Activated CD8-positive, alpha-beta T cell treated with anti-CD3 and anti-CD28 coated beads for 36 hours (primary cell): ENCODE data around the gene NLGN2. TPM values are rescaled to one million over a fixed set of nuclear protein-coding genes. Genes with fewer than 3 reads are reported as not detected.

Source experiments
- ATAC-seq: fragments of 200-7000 bp; cut with Tn5 transposase; one replicate; pipeline ENCODE4 v1.10.0; 2021; ENCODE audit warnings: mild to moderate bottlenecking, moderate library complexity
- CTCF ChIA-PET: fragments of 350-600 bp; sonication (Branson Sonifier 250); formaldehyde crosslinking; loops from one replicate; lab custom pipeline; 2021; ENCODE audit warnings: antibody characterized with exemption; lab: Charles Lee
- POLR2A ChIA-PET: fragments of 350-600 bp; sonication (Branson Sonifier 250); formaldehyde crosslinking; loops from one replicate; lab custom pipeline; 2021; ENCODE audit warnings: antibody characterized with exemption; lab: Charles Lee
- DNase-seq: peaks from one replicate; pipeline ENCODE4 v3.0.0-alpha.2; 2020
- H3K27ac Mint-ChIP-seq: one replicate; pipeline ENCODE4 v1.8.0; 2021; ENCODE audit warnings: mild to moderate bottlenecking, mixed read lengths
- H3K27me3 Mint-ChIP-seq: one replicate; pipeline ENCODE4 v1.8.0; 2021; ENCODE audit warnings: mixed read lengths
- H3K36me3 Mint-ChIP-seq: one replicate; pipeline ENCODE4 v1.8.0; 2021; ENCODE audit warnings: low read depth, mixed read lengths
- H3K4me1 Mint-ChIP-seq: one replicate; pipeline ENCODE4 v1.8.0; 2021; ENCODE audit warnings: low read depth, mixed read lengths
- H3K4me3 Mint-ChIP-seq: one replicate; pipeline ENCODE4 v1.8.0; 2021; ENCODE audit warnings: mild to moderate bottlenecking, moderate library complexity, mixed read lengths
- H3K9me3 Mint-ChIP-seq: one replicate; pipeline ENCODE4 v1.8.0; 2021; ENCODE audit warnings: mixed read lengths
- intact Hi-C: fragments of 100-400 bp; cut with micrococcal nuclease; formaldehyde crosslinking; loops from one replicate; pipeline ENCODE4 v1.10.0; 2022
- total RNA-seq, 2 experiments: library from RNA; stranded (reverse); gene quantifications; one replicate each; pipeline ENCODE4 v1.2.3, GENCODE V29; 2021
- TF ChIP-seq, protein P1 (sequence below): fragments of 200-600 bp; IDR thresholded peaks from one replicate; pipeline ENCODE4 v1.8.0; 2022; ENCODE audit warnings: antibody characterized with exemption, mild to moderate bottlenecking

The NLGN2 gene
- total RNA-seq, 2 experiments from 2014 or later, result 9.4 to 10.9 TPM

DNA sequence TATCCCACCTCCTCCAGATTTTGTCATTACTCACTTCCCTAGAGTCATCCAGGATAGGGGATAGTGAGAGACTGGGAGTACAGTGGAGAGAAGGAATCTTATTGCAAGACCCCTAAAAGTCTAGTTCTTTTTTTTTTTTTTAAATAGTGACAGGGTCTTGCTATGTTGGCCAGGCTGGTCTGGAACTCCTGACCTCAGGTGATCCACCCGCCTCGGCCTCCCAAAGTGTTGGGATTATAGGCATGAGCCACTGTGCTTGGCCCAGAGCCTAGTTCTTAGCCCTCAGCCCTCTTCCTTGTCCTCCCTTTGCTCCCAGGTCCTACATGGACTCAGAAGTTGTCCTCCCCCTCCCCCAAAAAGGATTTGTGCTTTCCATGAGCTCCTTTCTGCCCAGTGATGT, 34.5 kb downstream of the NLGN2 start:
- Mint-ChIP-seq H3K36me3 (peaks cover 19% of the 10 kb centered on the region), H3K4me3 (no peak overlapping the region), H3K4me1 (peaks cover 39% of the 10 kb centered on the region), H3K9me3 (no peaks in the 10 kb centered on the region), H3K27me3 (peaks cover 61% of the 10 kb centered on the region), H3K27ac (no peak overlapping the region)
- intact Hi-C loops, result no loop called here
- DNase-seq (no peak), ATAC-seq (no peak)
- TF ChIP-seq, protein P1, sequence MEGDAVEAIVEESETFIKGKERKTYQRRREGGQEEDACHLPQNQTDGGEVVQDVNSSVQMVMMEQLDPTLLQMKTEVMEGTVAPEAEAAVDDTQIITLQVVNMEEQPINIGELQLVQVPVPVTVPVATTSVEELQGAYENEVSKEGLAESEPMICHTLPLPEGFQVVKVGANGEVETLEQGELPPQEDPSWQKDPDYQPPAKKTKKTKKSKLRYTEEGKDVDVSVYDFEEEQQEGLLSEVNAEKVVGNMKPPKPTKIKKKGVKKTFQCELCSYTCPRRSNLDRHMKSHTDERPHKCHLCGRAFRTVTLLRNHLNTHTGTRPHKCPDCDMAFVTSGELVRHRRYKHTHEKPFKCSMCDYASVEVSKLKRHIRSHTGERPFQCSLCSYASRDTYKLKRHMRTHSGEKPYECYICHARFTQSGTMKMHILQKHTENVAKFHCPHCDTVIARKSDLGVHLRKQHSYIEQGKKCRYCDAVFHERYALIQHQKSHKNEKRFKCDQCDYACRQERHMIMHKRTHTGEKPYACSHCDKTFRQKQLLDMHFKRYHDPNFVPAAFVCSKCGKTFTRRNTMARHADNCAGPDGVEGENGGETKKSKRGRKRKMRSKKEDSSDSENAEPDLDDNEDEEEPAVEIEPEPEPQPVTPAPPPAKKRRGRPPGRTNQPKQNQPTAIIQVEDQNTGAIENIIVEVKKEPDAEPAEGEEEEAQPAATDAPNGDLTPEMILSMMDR, result no peak
- CTCF ChIA-PET, result interaction anchor here (1.0 to 1.8 kb wide), 4 partner anchors 10 to 119 kb away, joined by 3 to 13 read pairs (median 4); partner anchors contain the start of genes NEURL4 and SENP3
- POLR2A ChIA-PET, result interaction anchor here (1.9 to 8.8 kb wide), 4 partner anchors 12 to 43 kb away, joined by 10 to 83 read pairs (median 36); partner anchors contain the start of genes POLR2A and ZBTB4

DNA sequence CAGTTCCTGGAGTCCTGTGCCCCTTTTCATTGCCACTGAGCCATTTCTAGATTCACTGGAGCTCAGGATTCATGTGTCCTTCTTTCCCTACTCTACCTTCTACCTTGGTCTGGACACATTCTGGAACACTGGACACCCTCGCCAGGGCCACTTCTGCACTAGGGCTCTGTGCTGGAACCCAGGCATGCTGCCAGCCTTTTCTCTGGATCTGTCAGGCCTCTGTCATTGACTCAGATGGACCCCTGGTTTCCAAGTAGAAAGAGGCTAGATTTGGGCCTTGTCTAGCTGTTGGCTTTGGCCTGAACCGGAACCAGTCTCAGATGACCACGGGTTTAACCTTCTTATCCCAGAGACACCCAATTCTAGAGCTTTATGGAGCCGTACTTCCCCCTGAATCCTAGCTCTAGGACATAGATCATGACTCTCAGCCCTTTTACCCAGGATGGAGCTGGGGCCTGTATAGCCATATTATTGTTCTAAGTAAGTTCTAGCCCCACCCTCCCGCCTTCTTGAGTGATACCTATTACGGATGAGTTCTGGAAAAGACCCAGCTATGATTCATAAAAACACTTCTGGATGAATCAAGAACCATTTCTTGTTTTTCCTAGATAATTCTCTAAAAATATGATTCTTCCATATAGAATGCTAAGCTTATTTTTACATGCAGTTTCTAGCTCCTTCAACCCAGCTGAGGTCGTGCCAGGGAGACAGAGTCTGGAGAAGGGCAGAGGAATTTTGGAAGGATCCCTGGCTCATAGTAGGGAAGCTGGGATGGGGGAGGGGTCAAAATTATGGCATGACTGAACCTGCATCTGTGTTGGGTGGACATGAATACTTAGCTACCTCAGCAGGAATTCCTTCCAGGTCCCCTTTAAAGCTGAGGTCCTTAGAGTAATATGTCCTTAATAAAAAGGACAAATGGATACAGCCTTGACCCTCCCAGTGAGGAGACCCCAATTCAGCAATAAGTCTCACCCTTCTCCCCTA, 36.1 kb downstream of the NLGN2 start:
- Mint-ChIP-seq H3K27me3 (peaks cover 62% of the 10 kb centered on the region), H3K4me3 (no peak overlapping the region), H3K27ac (no peak overlapping the region), H3K9me3 (no peaks in the 10 kb centered on the region), H3K4me1 (peaks cover 29% of the 10 kb centered on the region), H3K36me3 (peaks cover 17% of the 10 kb centered on the region)
- ChIA-PET CTCF (interaction anchor here (0.8 to 4.0 kb wide), 8 partner anchors 8 to 148 kb away, joined by 3 to 23 read pairs (median 4); partner anchors contain the start of genes SENP3, TMEM102 and ZBTB4), POLR2A (interaction anchor here (0.9 to 6.8 kb wide), 9 partner anchors 8 to 146 kb away, joined by 3 to 53 read pairs (median 4); partner anchors contain the start of genes PLSCR3, POLR2A and SOX15)
- ATAC-seq, result no peak
- intact Hi-C loops, result no loop called here
- TF ChIP-seq, protein P1, result no peak
- DNase-seq, result no peak

DNA sequence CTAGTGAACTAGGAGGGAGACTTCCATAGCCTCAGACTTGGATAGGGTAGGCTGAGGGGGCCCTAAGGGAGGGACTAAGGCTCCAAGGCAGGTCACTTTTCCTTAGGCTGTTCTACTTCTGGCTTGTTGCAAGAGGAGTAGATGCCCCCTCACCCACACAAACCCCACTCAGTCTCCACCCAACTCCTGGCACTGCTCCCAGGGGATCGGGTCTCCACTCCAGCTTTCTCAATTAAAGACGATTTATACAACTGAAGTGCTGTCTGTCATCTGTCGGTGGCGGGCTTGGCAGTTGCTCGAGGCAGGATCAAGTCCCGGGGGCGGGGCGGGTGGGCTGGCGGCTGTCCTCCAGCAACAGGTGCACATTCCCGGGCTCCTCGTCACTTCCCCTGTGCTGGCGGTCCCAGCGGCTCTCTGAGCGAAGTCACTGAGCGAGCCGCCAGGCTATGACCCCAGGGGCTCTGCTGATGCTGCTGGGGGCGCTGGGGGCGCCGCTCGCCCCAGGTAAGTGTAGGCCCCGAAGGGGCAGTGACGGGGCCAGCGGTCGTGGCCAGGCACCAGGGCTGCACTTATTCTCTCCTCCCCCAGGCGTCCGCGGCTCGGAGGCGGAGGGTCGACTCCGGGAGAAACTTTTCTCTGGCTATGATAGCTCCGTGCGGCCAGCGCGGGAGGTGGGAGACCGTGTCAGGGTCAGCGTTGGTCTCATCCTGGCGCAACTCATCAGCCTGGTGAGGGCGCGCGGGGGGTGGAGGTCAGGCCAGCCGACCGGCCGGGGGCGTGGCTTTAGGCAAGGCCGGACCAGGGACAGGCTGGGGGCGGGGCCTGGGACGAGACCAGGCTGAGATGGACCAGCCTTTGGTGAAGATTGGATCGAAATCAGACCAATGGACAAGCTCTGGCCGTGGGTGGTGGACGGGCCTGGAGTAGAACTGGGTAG, 37.3 kb downstream of the NLGN2 start, which contains the start of gene CHRNB1:
Gene CHRNB1 (plus strand): TSS at position 380 of the 937 bp plus-strand sequence. CDS start 67 bp downstream, at position 447.
- POLR2A ChIA-PET, result interaction anchor here (0.8 to 6.8 kb wide), 8 partner anchors 8 to 144 kb away, joined by 3 to 53 read pairs (median 4); partner anchors contain the start of genes PLSCR3, POLR2A and SOX15
- CTCF ChIA-PET, result interaction anchor here (1.1 to 4.0 kb wide), 6 partner anchors 9 to 149 kb away, joined by 3 to 23 read pairs (median 6); partner anchors contain the start of gene TMEM102
- H3K4me3 Mint-ChIP-seq, result peak within 1 kb of the TSS; percentile 64
- H3K36me3 Mint-ChIP-seq, result peaks cover 14% of the 10 kb centered on the region
- H3K27me3 Mint-ChIP-seq, result peaks cover 57% of the 10 kb centered on the region
- H3K9me3 Mint-ChIP-seq, result no peaks in the 10 kb centered on the region
- DNase-seq, result peak; percentile 44
- TF ChIP-seq, protein P1, result no peak
- peaks cover 25% of the 10 kb centered on the region for H3K4me1 Mint-ChIP-seq
- H3K27ac Mint-ChIP-seq, result no peak within 1 kb of the TSS
- peak; percentile 5 for ATAC-seq
- intact Hi-C loops, result no loop called here

DNA sequence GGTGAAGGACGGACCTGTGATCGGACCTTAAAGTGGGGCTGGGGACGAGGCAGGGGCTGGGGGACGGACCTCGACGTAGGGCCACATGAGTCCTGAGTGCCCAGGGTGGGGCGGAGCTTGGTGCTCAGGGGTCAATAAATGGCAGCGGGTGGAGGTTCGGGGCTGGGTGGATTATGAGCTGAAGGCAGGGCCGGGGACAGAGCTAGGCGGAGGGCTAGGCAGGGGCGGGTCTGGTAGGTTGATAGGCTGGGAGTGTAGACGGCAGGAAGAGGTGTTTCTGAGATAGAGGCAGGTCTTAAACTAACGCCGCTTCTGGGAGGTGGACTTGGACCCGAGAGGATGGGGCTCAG, 37.9 kb downstream of the NLGN2 start:
- DNase-seq (peak; percentile 66), ATAC-seq (peak; percentile 84)
- Mint-ChIP-seq H3K4me3 (peak overlapping the region; percentile 64), H3K9me3 (no peaks in the 10 kb centered on the region), H3K4me1 (peaks cover 20% of the 10 kb centered on the region), H3K36me3 (peaks cover 12% of the 10 kb centered on the region), H3K27me3 (peaks cover 51% of the 10 kb centered on the region), H3K27ac (no peak overlapping the region)
- TF ChIP-seq, protein P1, result no peak
- intact Hi-C loops, result no loop called here
- ChIA-PET CTCF (interaction anchor here (1.1 to 4.0 kb wide), 3 partner anchors 9 to 115 kb away, joined by 5 to 23 read pairs (median 12); partner anchors contain the start of gene TMEM102), POLR2A (interaction anchor here (0.6 to 4.7 kb wide), 7 partner anchors 9 to 144 kb away, joined by 3 to 31 read pairs (median 4); partner anchors contain the start of genes PLSCR3, POLR2A and SOX15)
